T-cell (primary cell): ENCODE data around the gene FBXL5. TPM values are rescaled to one million over a fixed set of nuclear protein-coding genes. Genes with fewer than 3 reads are reported as not detected.

Experiments used
- total RNA-seq, 35 experiments: library from RNA in 6 of 35; stranded (reverse) in 6 of 35; fragments of 120-200 nt in 1 of 35; gene quantifications; one replicate each; pipeline versions ENCODE4 v1.2.1 to v1.2.4 and lab custom pipeline; 2013 to 2026

Gene FBXL5
- total RNA-seq, 5 donors from 2014 or later (not counting 1 experiment from before 2014, with no cell fraction given): 40.2 to 64.6 (median 45.0) TPM

Other genes starting within 250 kb of the FBXL5 start
- not detected for gene C1QTNF7, start 227.3 kb downstream of the FBXL5 start, total RNA-seq
- gene CC2D2A, start 185.5 kb downstream of the FBXL5 start, total RNA-seq: 1 to 10 TPM in 1 of 5 donors, under 1 TPM in 4; 0.16 to 1.1 (median 0.40) TPM
- gene FAM200B, start 26.5 kb upstream of the FBXL5 start, total RNA-seq: 10 to 100 TPM; 19.1 to 29.4 (median 20.7) TPM
- gene BST1, start 47.7 kb upstream of the FBXL5 start, total RNA-seq: under 1 TPM in 4 of 5 donors, not detected in 1; 0.28 to 0.55 (median 0.46) TPM
- gene CD38, start 123.0 kb upstream of the FBXL5 start, total RNA-seq: 10 to 100 TPM in 1 of 5 donors, 1 to 10 TPM in 4; 4.3 to 22.8 (median 5.0) TPM